Kidney capillary endothelial cell (primary cell): Measurements from ENCODE around the gene KANSL1L.

Source experiments
- DNase-seq: peaks from one replicate; pipeline ENCODE4 v3.0.0-alpha.2; 2018; ENCODE audit warnings: low spot score

The KANSL1L gene

DNA sequence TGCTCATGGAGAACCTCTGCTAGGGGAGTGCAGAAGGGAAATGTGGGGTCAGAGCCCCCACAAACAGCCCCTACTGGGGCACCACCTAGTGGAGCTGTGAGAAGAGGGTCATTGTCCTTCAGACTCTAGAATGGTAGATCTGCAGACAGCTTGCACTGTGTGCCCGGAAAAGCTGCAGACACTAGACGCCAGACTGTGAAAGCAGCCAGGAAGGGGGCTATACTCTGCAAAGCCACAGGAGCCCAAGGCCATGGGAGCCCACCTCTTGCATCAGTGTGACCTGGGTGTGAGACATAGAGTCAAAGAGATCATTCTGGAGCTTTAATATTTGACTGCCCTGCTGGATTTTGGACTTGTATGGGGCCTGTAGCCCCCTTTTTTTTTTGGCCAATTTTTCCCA is 107.9 kb downstream of the KANSL1L start:
- DNase-seq, result no peak

DNA sequence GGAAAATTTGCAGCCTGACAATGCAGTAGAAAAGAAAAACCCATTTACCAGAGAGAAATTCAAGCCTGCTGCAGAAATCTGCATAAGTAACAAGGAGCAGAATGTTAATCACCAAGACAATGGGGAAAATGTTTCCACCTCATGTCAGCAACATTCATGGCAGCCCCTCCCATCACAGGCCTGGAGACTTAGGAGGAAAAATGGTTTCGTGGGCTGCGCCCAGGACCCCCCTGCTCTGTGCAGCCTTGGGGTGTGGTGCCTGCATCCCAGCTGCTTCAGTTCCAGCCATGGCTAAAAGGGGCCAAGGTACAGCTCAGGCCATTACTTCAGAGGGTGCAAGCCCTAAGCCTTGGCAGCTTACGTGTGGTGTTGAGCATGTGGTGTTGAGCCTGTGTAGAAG is 115.4 kb downstream of the KANSL1L start:
- no peak for DNase-seq

DNA sequence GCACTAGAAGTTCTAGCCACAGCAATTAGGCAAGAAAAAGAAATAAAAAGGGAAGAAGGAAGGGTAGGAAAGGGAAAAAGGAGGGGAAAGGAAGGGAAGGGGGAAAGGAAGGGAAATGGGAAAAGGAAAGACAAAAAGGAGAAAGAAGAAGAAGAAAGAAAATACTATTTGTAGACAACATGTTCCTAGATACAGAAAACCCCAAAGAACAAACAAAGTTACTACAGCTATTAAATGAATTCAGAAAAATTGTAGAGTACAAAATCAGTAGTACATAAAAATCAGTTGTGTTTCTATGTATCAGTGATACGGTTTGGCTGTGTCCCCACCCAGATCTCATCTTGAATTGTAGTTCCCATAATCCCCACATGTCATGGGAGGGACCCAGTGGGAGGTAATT is 116.5 kb downstream of the KANSL1L start:
- DNase-seq, result no peak

DNA sequence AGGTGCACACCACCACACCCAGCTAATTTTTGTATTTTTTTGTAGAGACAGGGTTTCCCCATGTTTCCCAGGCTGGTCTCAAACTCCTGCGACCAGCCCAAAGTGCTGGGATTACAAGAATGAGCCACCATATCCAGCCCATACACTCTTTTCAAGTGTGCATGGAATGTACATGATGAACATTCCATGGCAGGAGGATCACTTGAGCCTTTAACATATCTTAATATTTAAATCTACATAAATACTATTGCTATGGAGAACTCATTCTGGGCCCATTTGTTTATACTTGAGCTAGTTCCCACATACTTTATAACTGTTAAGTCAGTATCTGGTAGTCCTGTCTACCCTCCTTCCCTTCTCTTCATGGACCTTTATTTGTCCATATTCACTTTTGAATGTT is 120.3 kb downstream of the KANSL1L start:
- DNase-seq, result no peak

DNA sequence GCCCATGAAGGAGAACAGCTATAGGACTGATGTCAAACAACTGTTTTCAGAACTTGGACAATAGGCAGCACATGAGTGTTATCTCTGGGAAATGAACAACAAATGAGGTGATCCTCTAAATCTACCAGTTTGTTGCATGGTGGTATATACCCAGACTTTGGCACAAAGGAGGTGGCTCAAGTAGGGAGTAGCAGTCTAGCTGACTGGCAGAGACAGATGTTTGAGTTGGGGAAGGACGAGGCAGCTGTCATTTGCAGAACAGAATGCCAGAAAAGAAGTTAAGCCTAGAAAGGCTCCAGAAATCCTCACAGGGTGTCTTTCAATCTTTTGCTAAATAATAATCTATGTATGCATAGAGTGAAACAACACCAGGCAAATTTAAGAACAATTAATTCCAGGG is 121.4 kb downstream of the KANSL1L start:
- DNase-seq, result no peak

DNA sequence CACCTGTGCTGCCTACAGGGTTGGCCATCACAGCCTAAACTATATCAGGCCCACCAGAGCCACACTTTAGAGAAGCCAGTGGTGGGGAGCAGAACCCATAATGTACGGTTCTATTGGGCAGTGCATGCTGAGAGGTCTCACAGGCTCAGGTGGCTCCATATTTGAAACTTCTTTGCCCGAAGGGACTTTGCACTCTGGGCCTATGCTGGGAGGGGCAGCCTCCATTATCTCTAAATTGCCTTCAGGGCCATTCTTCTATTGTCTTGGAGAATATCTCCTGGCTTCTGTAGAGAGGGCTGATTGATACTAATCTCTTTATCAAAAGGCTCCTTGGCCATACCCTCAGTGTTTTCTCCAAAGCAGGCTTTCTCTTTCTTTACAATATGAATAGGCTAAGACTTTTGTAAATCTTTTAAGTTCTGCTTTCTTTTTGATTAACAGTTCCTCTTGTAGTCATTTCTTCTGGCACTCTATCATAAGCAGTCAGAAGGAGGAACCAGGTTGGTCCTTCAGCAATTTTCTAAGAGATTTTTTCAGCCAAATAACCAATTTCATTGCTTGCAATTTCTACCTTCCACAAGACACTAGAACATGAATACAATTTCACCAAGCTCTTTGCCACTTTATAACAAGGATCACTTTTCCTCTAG is 124.2 kb downstream of the KANSL1L start:
- DNase-seq, result no peak

DNA sequence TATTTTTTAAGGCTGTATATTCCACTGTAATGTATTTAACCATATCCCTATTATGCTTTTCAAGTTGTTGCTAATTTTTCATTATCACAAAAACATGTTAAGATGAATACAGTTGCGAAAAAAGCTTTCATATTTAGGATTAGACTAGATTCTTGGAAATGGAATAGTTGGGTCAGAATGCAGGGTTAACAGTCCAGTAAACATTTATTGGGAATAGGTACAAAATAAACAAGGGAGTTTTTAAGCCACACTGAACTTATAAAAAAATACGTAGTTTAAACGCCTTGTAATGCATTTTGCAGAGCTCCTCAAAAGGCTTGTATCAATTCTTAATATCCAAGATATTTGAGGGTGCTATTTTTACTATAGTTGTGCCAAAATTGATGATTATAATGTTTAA is 133.1 kb downstream of the KANSL1L start:
- DNase-seq, result no peak

DNA sequence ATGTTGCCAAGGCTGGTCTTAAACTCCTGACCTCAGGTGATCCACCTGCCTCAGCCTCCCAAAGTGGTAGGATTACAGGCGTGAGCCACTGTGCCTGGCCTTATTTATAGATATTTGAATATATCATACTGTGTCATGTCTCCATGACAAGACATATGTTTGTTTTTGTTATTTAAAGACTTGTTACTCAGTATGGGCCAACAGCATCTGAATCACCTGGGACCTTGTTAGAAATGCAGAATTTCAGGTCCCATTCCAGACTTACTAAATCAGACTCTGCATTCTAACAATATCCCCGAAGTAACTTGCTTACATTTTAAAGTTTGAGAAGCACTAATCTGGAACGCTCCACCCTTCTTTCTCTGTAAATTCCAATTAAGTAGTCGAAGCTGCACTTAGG is 135.5 kb downstream of the KANSL1L start:
- no peak for DNase-seq

DNA sequence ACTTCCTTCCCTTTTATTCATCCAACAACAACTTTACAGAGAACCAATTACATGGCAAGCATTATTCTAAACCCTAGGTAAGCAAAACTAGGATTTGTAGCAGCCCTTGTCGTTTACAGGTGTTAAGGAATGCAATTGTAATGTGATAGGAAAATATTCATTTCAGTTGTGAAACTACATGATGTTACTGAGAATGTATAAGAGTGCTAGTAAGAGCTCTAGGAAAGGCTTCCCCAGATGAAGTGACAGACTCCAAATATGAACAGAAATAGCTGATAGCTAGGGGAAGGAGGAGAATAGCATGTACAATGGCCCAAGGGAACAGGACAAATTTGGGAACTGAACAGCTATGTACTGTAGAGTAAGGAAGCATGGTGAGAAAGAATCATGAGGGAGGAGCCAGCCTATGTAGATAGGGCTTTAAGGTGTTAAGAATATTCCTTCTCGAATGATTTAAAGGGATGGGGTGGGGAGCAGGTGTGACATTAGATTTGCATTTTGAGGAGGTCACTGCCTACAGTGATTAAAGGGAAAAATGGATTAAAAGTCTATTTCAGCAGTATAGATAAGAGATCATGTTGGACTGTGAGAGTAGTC is 137.0 kb downstream of the KANSL1L start:
- DNase-seq, result no peak

DNA sequence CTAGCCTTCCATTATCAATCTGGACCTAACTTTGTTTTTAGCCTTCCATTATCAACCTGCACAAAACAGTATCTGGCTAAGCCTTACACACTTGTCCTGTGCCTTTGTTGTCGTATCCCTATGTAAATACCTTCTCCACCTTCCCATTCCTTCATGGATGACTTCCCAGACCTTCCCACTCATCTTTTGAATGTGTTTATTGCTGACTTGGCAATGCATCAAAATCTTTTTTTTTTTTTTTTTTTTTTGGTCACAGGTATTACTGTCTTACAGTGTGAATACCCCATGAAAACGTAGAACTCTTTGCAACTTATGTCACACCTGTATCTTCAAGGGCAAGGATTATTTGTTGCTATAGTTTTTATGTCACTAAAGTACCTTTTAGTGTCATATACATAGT is 143.0 kb downstream of the KANSL1L start:
- no peak for DNase-seq

DNA sequence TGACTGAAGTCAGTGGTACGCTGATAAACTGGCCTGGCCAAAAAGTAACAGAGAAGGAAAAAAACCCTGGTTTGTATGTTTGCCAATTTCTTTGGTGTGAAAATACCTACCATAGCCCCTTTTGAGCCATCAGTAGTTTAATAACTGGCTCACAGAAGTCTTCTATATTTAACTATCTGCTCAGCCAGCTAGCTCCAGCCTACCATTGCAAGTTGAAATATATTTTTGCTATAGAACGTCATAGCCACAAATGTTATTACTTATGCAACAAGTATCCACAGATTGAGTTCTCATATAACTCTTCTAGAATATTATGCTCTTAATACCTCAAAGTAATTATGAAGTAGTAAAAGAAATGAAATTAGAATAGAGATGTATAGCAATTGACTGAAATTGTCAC is 143.6 kb downstream of the KANSL1L start:
- no peak for DNase-seq

DNA sequence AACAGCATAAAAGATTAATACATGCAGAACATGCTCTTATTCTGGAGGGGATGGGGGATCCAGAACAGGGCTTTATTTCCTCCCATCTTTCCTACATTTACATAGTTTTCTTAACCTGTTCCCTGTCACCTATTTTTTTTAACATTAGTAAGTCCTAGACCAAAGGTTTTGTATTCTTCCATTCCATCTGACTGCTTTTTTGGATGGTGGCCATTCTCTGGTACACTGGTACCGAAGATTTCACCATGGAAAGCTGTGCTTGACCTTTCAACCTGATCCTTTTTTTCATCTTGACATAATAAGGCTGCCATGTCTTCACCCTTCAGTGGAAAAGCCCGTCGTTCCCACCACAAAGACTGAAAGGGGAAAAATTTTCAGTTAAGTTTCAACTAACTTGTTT is 148.4 kb downstream of the KANSL1L start:
- no peak for DNase-seq

DNA sequence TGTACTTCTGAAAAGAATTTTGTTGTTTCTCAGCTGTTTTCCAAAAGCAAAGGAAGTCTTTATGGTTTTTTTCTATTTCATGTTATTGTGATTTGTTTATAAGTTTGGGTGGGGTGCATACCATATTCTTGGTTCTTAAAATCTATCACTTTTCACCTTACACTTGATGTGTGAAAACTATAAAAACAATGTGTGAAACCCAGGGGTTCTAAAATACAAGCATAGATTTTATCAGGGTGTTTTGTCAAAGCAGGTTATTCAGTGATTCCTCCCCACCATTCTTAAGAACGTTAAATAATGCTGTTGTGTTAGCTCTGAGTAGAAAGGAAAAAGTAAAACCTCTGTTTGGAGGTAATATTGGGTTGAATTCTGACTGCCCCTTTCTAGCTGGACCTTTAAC is 151.1 kb downstream of the KANSL1L start:
- no peak for DNase-seq

DNA sequence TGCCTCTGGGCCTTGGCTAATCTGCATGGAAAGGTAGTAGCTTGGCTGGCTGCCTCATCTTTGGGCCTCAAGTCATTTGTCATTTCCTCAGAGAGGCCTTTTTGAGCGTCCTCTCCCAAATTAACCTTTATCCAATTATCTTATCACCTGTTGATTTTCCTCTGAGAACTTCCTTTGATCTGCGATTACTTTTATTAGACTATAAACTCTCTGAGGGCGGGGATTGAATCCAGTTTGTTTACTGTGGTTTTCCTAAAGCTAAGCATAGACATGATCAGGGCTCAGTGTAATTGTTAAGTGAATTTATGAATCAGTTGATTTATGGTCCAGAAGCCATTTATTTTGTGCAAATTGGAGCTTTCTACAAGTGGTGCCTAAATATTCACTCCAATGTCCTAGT is 161.3 kb downstream of the KANSL1L start:
- DNase-seq, result no peak

DNA sequence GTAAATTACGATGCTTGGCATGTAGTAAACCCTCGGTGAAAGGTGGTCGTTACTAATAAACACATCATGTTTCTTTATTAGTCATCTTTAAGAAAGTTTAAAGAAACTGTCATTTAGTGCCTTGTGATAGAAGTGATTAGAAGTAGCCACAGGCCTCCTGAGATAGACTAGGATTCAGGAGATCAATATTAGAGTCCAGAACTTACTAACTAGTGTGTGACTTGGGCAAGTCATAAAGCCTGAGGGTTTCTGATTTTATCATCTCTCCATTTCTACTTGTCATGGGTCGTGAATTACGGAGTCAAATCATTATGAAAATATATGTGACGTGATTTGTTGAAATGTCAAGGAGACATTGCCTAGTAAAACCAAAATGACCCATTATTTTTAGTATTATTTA is 162.1 kb downstream of the KANSL1L start:
- DNase-seq, result no peak

DNA sequence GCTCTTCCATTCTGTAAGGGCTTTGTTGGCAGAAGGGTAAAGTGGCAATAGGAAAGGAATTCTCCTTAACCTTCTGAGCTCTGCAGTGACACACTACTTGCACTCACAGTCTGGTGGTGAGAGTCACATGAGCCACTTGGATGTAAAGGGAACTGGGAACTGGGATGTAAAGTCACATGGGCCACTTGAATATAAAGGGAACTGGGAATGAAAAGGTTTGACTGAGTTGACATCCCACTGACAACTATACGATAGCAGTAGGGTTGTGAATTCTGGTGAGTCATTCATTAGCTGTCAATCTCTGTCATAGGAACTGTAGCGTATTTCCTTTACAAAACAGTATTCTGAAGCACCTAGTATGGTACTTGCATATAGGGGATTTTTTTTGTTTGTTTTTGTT is 163.3 kb downstream of the KANSL1L start:
- DNase-seq, result no peak

DNA sequence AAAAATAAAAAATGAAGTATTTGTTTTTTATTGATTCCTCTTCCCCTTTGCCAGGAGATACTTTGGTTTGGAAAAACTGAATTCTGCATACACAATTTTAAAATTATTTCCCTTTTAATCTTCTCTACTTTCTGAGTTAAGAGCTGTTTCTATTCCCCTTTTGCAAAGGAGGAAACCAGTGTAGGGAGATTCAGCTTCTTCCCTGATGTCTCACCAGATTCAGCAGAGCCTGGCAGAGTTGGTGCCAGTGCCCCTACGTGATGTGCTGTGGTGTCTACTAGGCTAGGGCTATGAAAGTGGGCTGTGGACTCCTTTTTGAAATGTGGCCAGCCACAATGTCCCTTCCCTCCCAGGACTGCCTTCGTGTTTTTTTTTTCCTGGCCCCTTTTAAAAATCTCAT is 166.3 kb downstream of the KANSL1L start:
- DNase-seq, result no peak

DNA sequence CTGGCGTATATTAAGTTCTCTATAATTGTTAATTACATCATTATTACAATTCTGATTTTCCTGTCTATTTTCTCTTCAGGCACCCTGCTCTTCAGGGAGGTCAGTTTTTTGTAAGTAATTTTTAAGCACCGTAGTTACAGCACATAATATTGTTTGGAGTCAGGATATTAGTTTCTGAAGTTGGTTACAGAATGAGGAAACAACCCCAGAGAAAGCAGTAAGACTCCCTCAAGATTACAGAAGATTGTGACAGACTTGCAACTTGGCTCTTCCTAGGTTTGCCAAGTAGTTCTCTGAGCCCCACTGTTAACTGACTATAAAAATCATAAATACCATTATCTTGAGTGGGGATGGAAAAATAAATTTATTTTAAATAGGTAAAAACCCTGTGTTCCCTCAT is 167.8 kb downstream of the KANSL1L start:
- no peak for DNase-seq

DNA sequence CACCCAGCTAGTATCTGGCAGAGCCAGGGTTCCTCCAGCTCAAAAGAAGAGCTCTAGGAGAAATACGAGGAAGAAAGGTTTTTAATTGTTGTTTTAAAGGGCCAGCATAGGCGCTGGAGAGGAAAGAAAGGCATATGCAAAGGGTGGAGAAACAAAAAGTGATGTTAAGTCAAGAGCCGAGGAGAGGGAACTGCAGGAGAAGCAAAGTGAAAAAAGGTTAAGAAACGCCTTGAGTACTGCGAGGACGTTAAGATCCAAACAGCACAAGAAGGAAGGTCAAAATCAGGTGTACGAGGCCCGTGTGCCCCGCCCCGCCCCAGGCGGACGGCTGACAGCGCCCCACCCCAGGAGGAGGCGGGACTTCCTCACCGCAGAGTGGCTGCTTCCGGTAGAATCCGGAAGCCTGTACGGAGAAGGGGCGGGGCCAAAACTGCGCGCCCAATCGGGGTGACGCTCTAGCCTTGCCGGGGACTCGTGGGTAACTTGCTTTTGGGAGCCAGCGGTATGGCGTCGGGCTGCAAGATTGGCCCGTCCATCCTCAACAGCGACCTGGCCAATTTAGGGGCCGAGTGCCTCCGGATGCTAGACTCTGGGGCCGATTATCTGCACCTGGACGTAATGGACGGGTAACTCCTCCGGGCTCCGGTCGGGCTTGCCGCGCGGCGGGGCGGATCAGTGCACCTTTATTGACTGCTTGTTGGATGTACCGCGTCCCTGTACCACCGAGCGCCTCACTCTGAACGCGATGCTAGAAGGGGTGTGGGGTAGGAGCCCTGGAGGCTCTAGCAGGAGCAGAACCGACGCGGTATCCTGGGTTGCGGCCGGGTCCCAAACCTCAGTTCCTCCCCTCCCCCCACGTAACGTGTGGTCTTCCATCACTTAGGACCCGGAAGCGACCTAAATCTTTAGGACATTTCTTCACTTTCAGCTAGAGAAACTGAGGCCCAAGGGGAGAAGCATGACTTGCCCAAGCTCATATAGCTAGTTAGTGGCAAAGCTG is 168.8 kb downstream of the KANSL1L start, which contains the start of gene RPE:
TSS of gene RPE (plus strand) at position 481 of the 1,000 bp plus-strand sequence. CDS start at position 505, 24 bp downstream.
- DNase-seq, result peak; percentile 91

DNA sequence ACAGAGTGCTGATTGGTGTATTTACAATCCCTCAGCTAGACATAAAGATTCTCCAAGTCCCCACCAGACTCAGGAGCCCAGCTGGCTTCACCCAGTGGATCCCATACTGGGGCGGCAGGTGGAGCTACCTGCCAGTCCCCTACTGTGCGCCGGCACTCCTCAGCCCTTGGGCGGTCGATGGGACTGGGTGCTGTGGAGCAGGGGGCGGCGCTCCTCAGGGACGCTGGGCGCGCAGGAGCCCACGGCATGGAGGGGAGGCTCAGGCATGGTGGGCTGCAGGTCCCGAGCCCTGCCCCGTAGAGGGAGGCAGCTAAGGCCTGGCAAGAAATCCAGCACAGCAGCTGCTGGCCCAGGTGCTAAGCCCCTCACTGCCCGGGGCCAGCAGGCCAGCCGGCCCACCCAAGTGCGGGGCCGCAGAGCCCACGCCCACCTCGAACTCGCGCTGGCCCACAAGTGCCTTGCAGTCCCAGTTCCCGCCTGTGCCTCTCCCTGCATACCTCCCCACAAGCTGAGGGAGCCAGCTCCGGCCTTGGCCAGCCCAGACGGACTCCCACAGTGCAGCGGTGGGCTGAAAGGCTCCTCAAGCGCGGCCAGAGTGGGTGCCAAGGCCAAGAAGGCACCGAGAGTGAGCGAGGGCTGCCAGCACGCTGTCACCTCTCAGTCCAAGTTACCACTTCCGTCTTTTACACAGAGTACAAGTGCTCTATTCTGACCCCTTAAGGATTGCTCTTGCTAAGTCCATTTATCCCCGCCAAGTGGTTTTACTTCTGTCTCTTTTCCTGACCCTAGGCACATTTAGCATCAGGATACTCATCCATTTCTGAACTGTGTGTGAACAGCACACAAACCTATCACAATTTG is 170.5 kb downstream of the KANSL1L start:
- no peak for DNase-seq

DNA sequence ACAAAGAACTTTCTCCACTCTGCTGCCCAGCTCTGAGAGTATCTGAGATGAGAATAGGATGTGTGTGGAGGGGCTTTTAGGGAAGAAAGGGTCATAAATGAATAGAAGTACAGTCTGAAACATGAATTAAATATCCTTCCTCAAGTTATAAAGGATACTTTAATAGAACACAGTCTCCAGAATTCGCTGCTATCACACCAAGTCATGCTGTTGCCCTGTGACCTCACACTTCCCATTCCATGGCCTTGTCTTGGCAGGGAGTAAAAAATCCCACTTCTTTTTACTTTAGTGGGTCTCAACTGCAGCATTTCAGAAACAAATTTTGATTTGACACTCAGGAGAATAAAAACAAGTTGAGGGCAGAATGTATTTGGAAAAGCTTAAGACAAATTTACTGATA is 172.6 kb downstream of the KANSL1L start:
- no peak for DNase-seq

DNA sequence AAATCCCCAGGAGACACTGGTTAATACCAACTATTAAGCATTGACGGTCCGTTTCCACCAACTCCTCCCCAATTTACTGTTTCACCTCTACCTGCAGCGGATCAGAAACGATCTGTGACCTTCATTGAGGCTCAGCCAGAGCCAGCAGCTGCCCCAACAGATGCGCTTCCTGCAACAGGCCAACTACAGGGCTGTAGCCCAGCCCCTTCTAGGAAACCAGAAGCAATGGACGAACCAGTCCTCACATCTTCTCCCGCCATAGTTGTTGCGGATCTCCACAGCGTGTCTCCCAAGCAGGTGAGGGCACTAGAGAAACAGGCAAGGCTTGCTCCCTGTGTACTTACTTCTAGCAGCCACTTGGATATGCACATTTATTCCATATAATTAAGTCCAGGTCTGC is 177.2 kb downstream of the KANSL1L start:
- DNase-seq, result no peak
